Nephron progenitor cell (in vitro differentiated cells): Measurements from ENCODE around the gene DLG3.

Experiments
- DNase-seq: peaks from one replicate; pipeline ENCODE4 v3.0.0; 2021
- H3K27ac Mint-ChIP-seq: 2 replicates; pipeline ENCODE4 v1.8.0; 2021; ENCODE audit warnings: mild to moderate bottlenecking, moderate library complexity, mixed read lengths
- H3K27me3 Mint-ChIP-seq: 2 replicates; pipeline ENCODE4 v1.8.0; 2021; ENCODE audit warnings: mild to moderate bottlenecking, low read depth, mixed read lengths; ENCODE audit not compliant: poor library complexity
- H3K36me3 Mint-ChIP-seq: 2 replicates; pipeline ENCODE4 v1.8.0; 2021; ENCODE audit warnings: low read depth, mixed read lengths
- H3K4me1 Mint-ChIP-seq: 2 replicates; pipeline ENCODE4 v1.8.0; 2021; ENCODE audit warnings: mixed read lengths
- H3K4me3 Mint-ChIP-seq: 2 replicates; pipeline ENCODE4 v1.8.0; 2021; ENCODE audit warnings: mild to moderate bottlenecking, moderate library complexity, mixed read lengths
- H3K9me3 Mint-ChIP-seq: 2 replicates; pipeline ENCODE4 v1.8.0; 2021; ENCODE audit warnings: mild to moderate bottlenecking, moderate library complexity, mixed read lengths
- CTCF ChIP-seq: fragments of 200-600 bp; sonication (generic); IDR thresholded peaks from 2 replicates; pipeline ENCODE4 v1.5.0; 2021; ENCODE audit warnings: antibody characterized with exemption

The DLG3 gene

GRCh38 chrX:70525733-70526132 is 81.1 kb downstream of the DLG3 start:
- H3K4me3 Mint-ChIP-seq = no peak overlapping the region
- H3K4me1 Mint-ChIP-seq = peaks cover 4% of the 10 kb centered on the region
- peaks cover 59% of the 10 kb centered on the region for H3K9me3 Mint-ChIP-seq
- DNase-seq = no peak
- TF ChIP-seq CTCF = no peak
- H3K36me3 Mint-ChIP-seq = no peaks in the 10 kb centered on the region
- peak overlapping the region; percentile 19 for H3K27ac Mint-ChIP-seq
- H3K27me3 Mint-ChIP-seq = peaks cover 11% of the 10 kb centered on the region

DNA sequence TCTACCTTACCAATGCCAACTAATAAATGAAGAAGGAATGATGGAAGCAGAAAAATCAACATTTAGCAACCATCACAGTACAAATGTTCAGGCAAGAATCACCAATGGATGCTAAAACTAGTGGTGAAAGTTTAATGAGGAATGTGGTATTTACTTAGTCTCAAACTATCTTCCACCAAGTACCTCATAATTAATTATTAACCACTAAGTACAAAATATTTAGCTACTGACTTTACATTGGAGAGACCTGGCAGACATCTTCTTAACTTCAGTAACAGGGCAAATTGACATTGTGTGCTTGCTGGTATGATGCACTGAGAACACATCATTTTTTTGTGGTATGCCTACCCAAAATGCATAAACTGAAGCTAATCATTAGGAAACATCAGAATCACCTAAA is 82.4 kb downstream of the DLG3 start:
- Mint-ChIP-seq H3K4me3 (no peak overlapping the region), H3K9me3 (peaks cover 58% of the 10 kb centered on the region), H3K27me3 (peaks cover 8% of the 10 kb centered on the region), H3K27ac (no peak overlapping the region), H3K4me1 (peaks cover 4% of the 10 kb centered on the region), H3K36me3 (no peaks in the 10 kb centered on the region)
- TF ChIP-seq CTCF = no peak
- no peak for DNase-seq

- Mint-ChIP-seq H3K36me3 (no peaks in the 10 kb centered on the region), H3K27ac (no peak overlapping the region), H3K4me3 (no peak overlapping the region), H3K4me1 (peaks cover 4% of the 10 kb centered on the region), H3K27me3 (peaks cover 8% of the 10 kb centered on the region), H3K9me3 (peaks cover 54% of the 10 kb centered on the region)
- no peak for DNase-seq
- no peak for TF ChIP-seq CTCF
These were observed 83.1 kb downstream of the DLG3 start for GRCh38 chrX:70527610-70528345.

GRCh38 chrX:70535198-70535597 is 90.6 kb downstream of the DLG3 start:
- no peak for DNase-seq
- no peak overlapping the region for H3K27ac Mint-ChIP-seq
- no peak overlapping the region for H3K4me3 Mint-ChIP-seq
- TF ChIP-seq CTCF = no peak
- no peaks in the 10 kb centered on the region for H3K36me3 Mint-ChIP-seq
- H3K4me1 Mint-ChIP-seq = no peaks in the 10 kb centered on the region
- peaks cover 50% of the 10 kb centered on the region for H3K9me3 Mint-ChIP-seq
- peaks cover 4% of the 10 kb centered on the region for H3K27me3 Mint-ChIP-seq

DNA sequence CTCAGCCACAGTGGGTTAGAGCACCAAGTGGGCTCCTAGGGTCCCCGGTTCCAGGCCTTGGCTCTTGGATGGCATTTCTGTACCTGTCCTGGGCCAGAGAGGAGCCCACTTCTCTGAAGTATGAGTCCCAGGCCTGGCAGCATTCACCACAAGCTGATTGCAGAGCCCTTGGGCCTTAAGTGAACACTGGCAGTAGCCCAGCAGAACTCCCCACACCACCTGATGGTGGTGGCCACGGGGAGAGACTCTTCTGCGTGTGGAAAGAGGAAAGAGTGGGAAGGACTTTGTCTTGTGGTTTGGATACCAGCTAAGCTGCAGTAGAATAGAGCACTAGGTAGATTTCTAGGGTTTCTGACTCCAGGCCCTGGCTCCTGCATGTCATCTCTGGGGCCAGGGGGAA is 104.8 kb downstream of the DLG3 start:
- peaks cover 5% of the 10 kb centered on the region for H3K27me3 Mint-ChIP-seq
- no peaks in the 10 kb centered on the region for H3K36me3 Mint-ChIP-seq
- no peaks in the 10 kb centered on the region for H3K4me1 Mint-ChIP-seq
- TF ChIP-seq CTCF = no peak
- no peak for DNase-seq
- H3K4me3 Mint-ChIP-seq = no peak overlapping the region
- no peak overlapping the region for H3K27ac Mint-ChIP-seq
- H3K9me3 Mint-ChIP-seq = peaks cover 25% of the 10 kb centered on the region

DNA sequence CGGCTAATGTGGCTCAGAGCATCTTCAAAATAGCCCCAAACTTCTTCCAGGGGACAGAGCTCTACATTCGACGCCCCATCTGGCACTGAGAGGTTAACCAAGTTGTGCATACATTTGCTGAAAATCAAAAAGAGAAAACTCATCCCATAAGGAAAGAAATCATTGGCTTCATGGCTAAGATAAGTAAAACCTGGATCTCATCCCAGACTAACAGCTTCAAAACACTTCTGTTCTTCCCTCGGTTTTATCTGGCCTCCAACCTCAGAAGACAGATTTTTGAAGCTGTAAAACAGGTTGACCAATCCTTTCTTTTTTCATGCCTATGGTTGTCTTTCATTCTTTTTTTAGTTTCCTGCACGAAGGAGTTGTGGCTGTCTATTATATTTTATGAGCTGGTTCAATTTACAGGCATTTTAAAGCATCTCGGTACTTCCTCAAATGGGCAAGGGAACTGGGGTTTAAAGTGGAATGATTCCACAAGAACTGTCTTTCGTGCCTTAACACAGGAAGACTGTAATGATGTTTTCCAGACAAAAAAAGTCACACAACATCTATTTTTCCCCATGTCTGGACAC is 107.6 kb downstream of the DLG3 start:
- Mint-ChIP-seq H3K27me3 (peaks cover 5% of the 10 kb centered on the region), H3K36me3 (no peaks in the 10 kb centered on the region), H3K27ac (no peak overlapping the region), H3K4me3 (no peak overlapping the region), H3K9me3 (peaks cover 10% of the 10 kb centered on the region), H3K4me1 (no peaks in the 10 kb centered on the region)
- no peak for DNase-seq
- TF ChIP-seq CTCF = no peak
